ENCODE data around the gene SPPL2C. TPM values are rescaled to one million over a fixed set of nuclear protein-coding genes. Genes with fewer than 3 reads are reported as not detected.
A peak's percentile ranks its signal among the peaks of the same experiment; 100 is the strongest.

Gene SPPL2C
- total RNA-seq, 8 experiments from 2014 or later = 0.07 to 0.47 (median 0.14) TPM; not detected in 1

GRCh38 chr17:45846646-45847045 lies 2.0 kb downstream of the SPPL2C start:
- Histone ChIP-seq H3K27ac (no peak overlapping the region), H3K4me1 (replicated peaks in 1 of 2) (no peaks in the 10 kb centered on the region), H3K4me3 (no peak overlapping the region)
- ATAC-seq (replicated peaks in 6 of 8) = no peak
- in situ Hi-C loops (cut with MboI; ENCODE audit: low pct_unique_long_range_greater_than_20kb in 2 of 9, low sequenced_read_pairs in 9 of 9, unreplicated experiment in 9 of 9) = loop anchor here in 3 of 9 experiments (25.0 kb wide), 3 partner anchors 109 to 634 kb away; partner anchors contain the start of gene FMNL1 (in 1 of the 3)
- 0 to 68% (median 40%) methylated on average over 1 to 6 of the region's 9 CpGs; no CpG with 5 or more reads in 3 of the 10 experiments for WGBS, 10 experiments

GRCh38 chr17:45847101-45847500 lies 2.4 kb downstream of the SPPL2C start:
- in situ Hi-C loops (cut with MboI; ENCODE audit: low pct_unique_long_range_greater_than_20kb in 2 of 9, low sequenced_read_pairs in 9 of 9, unreplicated experiment in 9 of 9) = loop anchor here in 3 of 9 experiments (25.0 kb wide), 3 partner anchors 110 to 635 kb away; partner anchors contain the start of gene FMNL1 (in 1 of the 3)
- ATAC-seq (replicated peaks in 6 of 8) = no peak
- 17 to 100% (median 50%) methylated on average over 1 to 3 of the region's 4 CpGs; no CpG with 5 or more reads in 5 of the 10 experiments for WGBS, 10 experiments
- H3K4me3 ChIP-seq = no peak overlapping the region
- H3K27ac ChIP-seq = no peak overlapping the region
- H3K4me1 ChIP-seq (replicated peaks in 1 of 2) = no peaks in the 10 kb centered on the region

DNA sequence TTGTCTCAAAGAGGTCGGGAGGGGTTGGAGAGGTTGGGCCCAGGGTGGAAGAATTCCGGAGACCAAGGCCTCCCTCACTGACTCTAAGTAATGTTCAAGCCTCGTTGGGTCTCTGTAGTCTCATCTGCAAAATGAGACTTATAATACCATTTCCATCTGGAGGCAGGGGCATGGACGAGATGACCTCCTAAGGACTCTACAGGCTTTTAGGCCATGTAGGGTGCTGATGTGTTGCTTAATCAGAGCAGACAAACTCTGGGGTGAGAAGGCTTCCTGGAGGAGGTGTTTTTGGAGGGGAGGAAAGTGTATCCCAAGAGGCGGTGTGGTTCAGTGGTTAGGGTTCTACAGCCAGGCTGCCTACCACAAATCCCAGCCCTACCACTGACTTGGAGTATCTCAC lies 3.1 kb downstream of the SPPL2C start:
- in situ Hi-C loops (cut with MboI; ENCODE audit: low pct_unique_long_range_greater_than_20kb in 2 of 9, low sequenced_read_pairs in 9 of 9, unreplicated experiment in 9 of 9) = loop anchor here in 3 of 9 experiments (25.0 kb wide), 3 partner anchors 110 to 635 kb away; partner anchors contain the start of gene FMNL1 (in 1 of the 3)
- WGBS, 10 experiments = 0 to 100% (median 80%) methylated on average over 1 to 4 of the region's 5 CpGs; no CpG with 5 or more reads in 5 of the 10 experiments
- H3K4me1 ChIP-seq (replicated peaks in 1 of 2) = no peaks in the 10 kb centered on the region
- no peak overlapping the region for H3K27ac ChIP-seq
- no peak for ATAC-seq (replicated peaks in 6 of 8)
- no peak overlapping the region for H3K4me3 ChIP-seq

DNA sequence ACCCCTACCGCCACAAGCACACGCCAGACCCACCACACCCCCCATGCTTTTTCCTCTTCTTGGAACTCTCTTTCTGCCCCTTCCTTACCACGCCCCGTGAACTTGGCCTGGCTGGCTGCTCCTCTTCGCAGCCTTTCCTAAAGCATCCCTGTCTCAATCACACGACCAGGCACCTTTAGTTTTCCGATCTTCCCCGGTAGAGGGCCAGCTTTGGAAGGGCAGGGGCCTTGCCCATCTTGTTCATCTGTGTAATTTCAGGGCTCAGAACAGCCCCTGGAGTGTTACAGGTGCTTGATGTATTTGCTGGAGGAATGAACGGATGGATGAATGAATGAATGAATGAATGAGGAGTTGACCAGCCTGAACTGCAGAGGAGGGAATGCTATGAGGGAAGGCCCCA lies 3.7 kb downstream of the SPPL2C start:
- no peak for ATAC-seq (replicated peaks in 6 of 8)
- Histone ChIP-seq H3K4me1 (replicated peaks in 1 of 2) (no peaks in the 10 kb centered on the region), H3K27ac (no peak overlapping the region), H3K4me3 (no peak overlapping the region)
- 67 to 90% (median 71%) methylated on average over 1 to 7 of the region's 9 CpGs; no CpG with 5 or more reads in 4 of the 10 experiments for WGBS, 10 experiments
- in situ Hi-C loops (cut with MboI; ENCODE audit: low pct_unique_long_range_greater_than_20kb in 2 of 9, low sequenced_read_pairs in 9 of 9, unreplicated experiment in 9 of 9) = loop anchor here in 3 of 9 experiments (25.0 kb wide), 3 partner anchors 111 to 636 kb away; partner anchors contain the start of gene FMNL1 (in 1 of the 3)

- WGBS, 10 experiments = 0 to 90% (median 35%) methylated on average over 1 to 3 of the region's 15 CpGs; no CpG with 5 or more reads in 6 of the 10 experiments
- Histone ChIP-seq H3K27ac (no peak overlapping the region), H3K4me3 (no peak overlapping the region), H3K4me1 (replicated peaks in 1 of 2) (no peaks in the 10 kb centered on the region)
- in situ Hi-C loops (cut with MboI; ENCODE audit: low pct_unique_long_range_greater_than_20kb in 2 of 9, low sequenced_read_pairs in 9 of 9, unreplicated experiment in 9 of 9) = loop anchor here in 3 of 9 experiments (25.0 kb wide), 3 partner anchors 112 to 637 kb away; partner anchors contain the start of gene FMNL1 (in 1 of the 3)
- ATAC-seq (replicated peaks in 6 of 8) = peak in 5 of 8 experiments; percentile 9 to 73 (median 29)
Observed at GRCh38 chr17:45848868-45849535, 4.3 kb downstream of the SPPL2C start.

- Histone ChIP-seq H3K4me1 (replicated peaks in 1 of 2) (no peaks in the 10 kb centered on the region), H3K4me3 (no peak overlapping the region), H3K27ac (no peak overlapping the region)
- 0 to 83% (median 60%) methylated on average over 1 to 3 of the region's 7 CpGs; no CpG with 5 or more reads in 5 of the 10 experiments for WGBS, 10 experiments
- peak in 1 of 8 experiments; percentile 12 for ATAC-seq (replicated peaks in 6 of 8)
- in situ Hi-C loops (cut with MboI; ENCODE audit: low pct_unique_long_range_greater_than_20kb in 2 of 9, low sequenced_read_pairs in 9 of 9, unreplicated experiment in 9 of 9) = loop anchor here in 3 of 9 experiments (25.0 kb wide), 3 partner anchors 112 to 637 kb away; partner anchors contain the start of gene FMNL1 (in 1 of the 3)
Observed at GRCh38 chr17:45849536-45849990, 4.9 kb downstream of the SPPL2C start.

DNA sequence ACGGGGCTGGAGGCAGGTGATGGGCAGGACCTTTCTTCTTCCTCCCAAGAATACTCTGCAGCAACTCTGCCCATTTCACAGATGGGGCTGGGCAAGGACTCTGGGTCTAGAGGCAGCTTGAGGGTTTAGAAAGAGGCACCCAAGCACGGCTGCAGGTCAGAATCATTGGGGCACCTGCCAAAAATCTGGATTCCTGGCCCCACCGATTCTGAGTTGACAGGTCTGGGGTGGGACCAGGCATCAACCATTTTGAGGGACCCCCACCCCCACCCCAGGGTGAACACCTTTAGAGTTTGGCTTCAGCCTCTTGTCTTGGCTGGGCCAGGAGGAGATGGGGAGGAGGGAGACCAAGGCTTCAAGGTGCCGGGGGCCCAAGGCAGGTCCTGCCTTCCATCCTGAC lies 5.3 kb downstream of the SPPL2C start:
- no peak for ATAC-seq (replicated peaks in 6 of 8)
- H3K27ac ChIP-seq = no peak overlapping the region
- H3K4me1 ChIP-seq (replicated peaks in 1 of 2) = no peaks in the 10 kb centered on the region
- H3K4me3 ChIP-seq = no peak overlapping the region
- 33 to 100% (median 83%) methylated on average over 1 to 2 of the region's 4 CpGs; no CpG with 5 or more reads in 5 of the 10 experiments for WGBS, 10 experiments
- in situ Hi-C loops (cut with MboI; ENCODE audit: low pct_unique_long_range_greater_than_20kb in 2 of 9, low sequenced_read_pairs in 9 of 9, unreplicated experiment in 9 of 9) = loop anchor here in 2 of 9 experiments (25.0 kb wide), 2 partner anchors 213 to 438 kb away; no protein-coding TSS in a partner anchor

DNA sequence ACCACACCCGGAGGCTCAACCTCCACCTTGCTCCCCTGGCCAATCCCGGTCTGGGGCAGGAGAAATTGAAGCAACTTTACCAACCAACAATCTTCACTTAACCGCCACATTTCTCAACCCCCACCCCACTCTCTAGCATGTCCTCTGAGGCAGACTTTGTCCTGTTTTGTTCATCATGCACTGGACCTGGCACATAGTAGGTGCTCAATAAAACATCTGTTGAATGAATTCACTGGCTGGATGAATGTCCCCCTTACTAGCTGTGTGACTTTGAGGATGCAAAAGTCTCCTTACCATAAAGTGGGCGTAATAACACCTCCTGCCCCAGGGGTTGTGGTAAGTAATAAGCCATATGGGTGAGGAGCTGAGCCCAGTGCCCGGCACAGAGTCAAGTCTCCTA lies 5.8 kb downstream of the SPPL2C start:
- no peak overlapping the region for H3K4me3 ChIP-seq
- 42 to 100% (median 79%) methylated on average over 1 to 3 of the region's 5 CpGs; no CpG with 5 or more reads in 5 of the 10 experiments for WGBS, 10 experiments
- no peaks in the 10 kb centered on the region for H3K4me1 ChIP-seq (replicated peaks in 1 of 2)
- in situ Hi-C loops (cut with MboI; ENCODE audit: low pct_unique_long_range_greater_than_20kb in 2 of 9, low sequenced_read_pairs in 9 of 9, unreplicated experiment in 9 of 9) = loop anchor here in 2 of 9 experiments (25.0 kb wide), 2 partner anchors 213 to 438 kb away; no protein-coding TSS in a partner anchor
- ATAC-seq (replicated peaks in 6 of 8) = no peak
- no peak overlapping the region for H3K27ac ChIP-seq

- Histone ChIP-seq H3K4me1 (replicated peaks in 1 of 2) (no peaks in the 10 kb centered on the region), H3K27ac (no peak overlapping the region), H3K4me3 (no peak overlapping the region)
- 60 to 100% (median 96%) methylated on average over 1 to 2 of the region's 6 CpGs; no CpG with 5 or more reads in 6 of the 10 experiments for WGBS, 10 experiments
- peak in 1 of 8 experiments; percentile 23 for ATAC-seq (replicated peaks in 6 of 8)
- in situ Hi-C loops (cut with MboI; ENCODE audit: low pct_unique_long_range_greater_than_20kb in 2 of 9, low sequenced_read_pairs in 9 of 9, unreplicated experiment in 9 of 9) = loop anchor here in 2 of 9 experiments (25.0 kb wide), 2 partner anchors 214 to 439 kb away; no protein-coding TSS in a partner anchor
Observed at GRCh38 chr17:45851022-45851421, 6.3 kb downstream of the SPPL2C start.

DNA sequence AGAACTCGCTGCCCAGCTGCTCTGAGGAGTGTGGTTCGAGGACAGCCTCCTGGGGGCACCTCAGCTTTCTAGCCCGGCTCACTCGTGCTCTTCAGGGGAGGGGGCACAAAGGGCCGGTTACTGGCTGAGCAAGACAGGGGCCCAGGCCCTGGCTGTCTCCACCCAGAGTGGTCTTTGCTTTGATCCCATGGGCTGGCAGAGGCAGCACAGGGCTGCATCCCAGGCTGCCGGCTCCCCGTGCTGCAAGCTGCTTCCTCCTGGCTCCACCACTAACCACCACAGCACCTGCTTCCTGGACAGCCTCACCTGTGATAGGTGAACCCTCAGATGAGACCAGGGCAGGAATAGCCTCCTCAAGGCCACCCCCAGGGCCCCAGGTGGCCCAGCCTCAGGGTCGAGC lies 6.8 kb downstream of the SPPL2C start:
- ATAC-seq (replicated peaks in 6 of 8) = no peak
- 0 to 80% (median 20%) methylated on average over 1 of the region's 8 CpGs; no CpG with 5 or more reads in 6 of the 10 experiments for WGBS, 10 experiments
- in situ Hi-C loops (cut with MboI; ENCODE audit: low pct_unique_long_range_greater_than_20kb in 2 of 9, low sequenced_read_pairs in 9 of 9, unreplicated experiment in 9 of 9) = loop anchor here in 2 of 9 experiments (25.0 kb wide), 2 partner anchors 214 to 439 kb away; no protein-coding TSS in a partner anchor
- H3K27ac ChIP-seq = no peak overlapping the region
- H3K4me3 ChIP-seq = no peak overlapping the region
- no peaks in the 10 kb centered on the region for H3K4me1 ChIP-seq (replicated peaks in 1 of 2)

DNA sequence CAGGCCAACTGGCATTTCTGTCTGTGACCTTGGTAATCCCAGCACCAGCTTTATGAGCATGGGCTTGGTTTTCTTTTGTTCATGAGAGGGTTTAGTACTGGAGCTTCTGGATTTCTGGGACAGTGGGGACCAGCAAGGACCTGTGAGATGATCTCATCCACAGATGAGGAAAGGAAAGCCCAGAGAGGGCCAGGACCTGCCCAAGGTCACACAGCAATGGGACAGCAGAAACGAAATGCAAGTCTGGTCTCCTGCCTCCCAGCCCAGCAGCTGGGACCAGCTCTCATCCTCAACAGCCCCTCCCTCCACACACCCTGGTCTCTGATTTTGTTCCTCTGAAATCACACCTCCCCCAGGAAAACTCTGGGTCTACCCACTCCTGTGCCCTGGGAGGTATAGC lies 7.2 kb downstream of the SPPL2C start:
- H3K27ac ChIP-seq = no peak overlapping the region

GRCh38 chr17:45852535-45853297 lies 8.0 kb downstream of the SPPL2C start:
- Histone ChIP-seq H3K27ac (no peak overlapping the region), H3K4me3 (no peak overlapping the region), H3K4me1 (replicated peaks in 1 of 2) (no peaks in the 10 kb centered on the region)
- peak in 3 of 8 experiments; percentile 32 to 59 (median 41) for ATAC-seq (replicated peaks in 6 of 8)
- 0 to 22% (median 10%) methylated on average over 1 to 11 of the region's 12 CpGs; no CpG with 5 or more reads in 2 of the 10 experiments for WGBS, 10 experiments
- in situ Hi-C loops (cut with MboI; ENCODE audit: low pct_unique_long_range_greater_than_20kb in 2 of 9, low sequenced_read_pairs in 9 of 9, unreplicated experiment in 9 of 9) = loop anchor here in 2 of 9 experiments (25.0 kb wide), 2 partner anchors 215 to 440 kb away; no protein-coding TSS in a partner anchor

More for the DNA sequence above, 7.2 kb downstream of the SPPL2C start:
- in situ Hi-C loops (cut with MboI; ENCODE audit: low pct_unique_long_range_greater_than_20kb in 2 of 9, low sequenced_read_pairs in 9 of 9, unreplicated experiment in 9 of 9) = loop anchor here in 2 of 9 experiments (25.0 kb wide), 2 partner anchors 215 to 440 kb away; no protein-coding TSS in a partner anchor
- WGBS, 10 experiments = 67 to 75% methylated on average over 1 of the region's 1 CpG; no CpG with 5 or more reads in 8 of the 10 experiments
- H3K4me3 ChIP-seq = no peak overlapping the region
- no peak for ATAC-seq (replicated peaks in 6 of 8)
- H3K4me1 ChIP-seq (replicated peaks in 1 of 2) = no peaks in the 10 kb centered on the region

Measured in motor neuron (in vitro differentiated cells).